Astrocyte (in vitro differentiated cells and primary cell): ENCODE results near the gene MYO16.

Experiments
- CTCF ChIP-seq: IDR thresholded peaks from 2 replicates; pipeline ENCODE4 v1.5.1; 2011; ENCODE audit warnings: low read depth, mild to moderate bottlenecking, inconsistent platforms, low read length, moderate library complexity; ENCODE audit not compliant: insufficient read depth
- EZH2 ChIP-seq: IDR thresholded peaks from 2 replicates; pipeline ENCODE4 v1.6.1; 2012; ENCODE audit warnings: mild to moderate bottlenecking, low read length, inconsistent platforms; ENCODE audit not compliant: insufficient read depth

- no peak for TF ChIP-seq CTCF
- TF ChIP-seq EZH2, result no peak
Measured at GRCh38 chr13:108816375-108816774, 187.0 kb downstream of the MYO16 start.
